GM18499 (cell line): ENCODE data around the gene KIFC3.
"Not testable (repeated sequence)": the region's sequence is repeated elsewhere in the genome, so short reads cannot be mapped to it uniquely, and the experiment has no call there.

Experiments used
- ATAC-seq: cut with Tn5 transposase; IDR thresholded peaks from one replicate; pipeline ENCODE4 v1.9.1; 2021; ENCODE audit warnings: moderate number of reproducible peaks; ENCODE audit not compliant: insufficient read depth, unreplicated experiment

KIFC3 gene

GRCh38 chr16:57791195-57791892 lies 10.9 kb downstream of the KIFC3 start:
- no peak for ATAC-seq

- ATAC-seq = no peak
Observed at GRCh38 chr16:57788951-57789350, 13.3 kb downstream of the KIFC3 start.

- no peak for ATAC-seq
Observed at GRCh38 chr16:57788252-57788841, 13.9 kb downstream of the KIFC3 start.

- ATAC-seq = no peak
Observed at GRCh38 chr16:57787519-57787905, 14.8 kb downstream of the KIFC3 start.

- no peak for ATAC-seq
Observed at GRCh38 chr16:57786632-57787518, 15.4 kb downstream of the KIFC3 start.

- no peak for ATAC-seq
Observed at GRCh38 chr16:57785924-57786323, 16.4 kb downstream of the KIFC3 start.

- ATAC-seq = no peak
Observed at GRCh38 chr16:57785385-57785784, 16.9 kb downstream of the KIFC3 start.

GRCh38 chr16:57784334-57784733 lies 18.0 kb downstream of the KIFC3 start:
- ATAC-seq = no peak

GRCh38 chr16:57783883-57784282 lies 18.4 kb downstream of the KIFC3 start:
- no peak for ATAC-seq

GRCh38 chr16:57783116-57783515 lies 19.2 kb downstream of the KIFC3 start:
- no peak for ATAC-seq

- not testable (repeated sequence) for ATAC-seq
Observed at GRCh38 chr16:57782607-57783055, 19.7 kb downstream of the KIFC3 start.

GRCh38 chr16:57781741-57782606 lies 20.3 kb downstream of the KIFC3 start:
- no peak for ATAC-seq

GRCh38 chr16:57781349-57781740 lies 20.9 kb downstream of the KIFC3 start:
- ATAC-seq = no peak

- not testable (repeated sequence) for ATAC-seq
Observed at GRCh38 chr16:57779836-57780235, 22.5 kb downstream of the KIFC3 start.

- ATAC-seq = no peak
Observed at GRCh38 chr16:57778658-57779057, 23.6 kb downstream of the KIFC3 start.

- ATAC-seq = no peak
Observed at GRCh38 chr16:57775661-57776469, 26.4 kb downstream of the KIFC3 start.

GRCh38 chr16:57774705-57775285 lies 27.5 kb downstream of the KIFC3 start:
- ATAC-seq = no peak

- no peak for ATAC-seq
Observed at GRCh38 chr16:57773655-57774295, 28.5 kb downstream of the KIFC3 start.

GRCh38 chr16:57773019-57773418 lies 29.3 kb downstream of the KIFC3 start:
- no peak for ATAC-seq
